HG02885 (cell line): ENCODE results near the gene TLE6.
"Not testable (repeated sequence)": the region's sequence is repeated elsewhere in the genome, so short reads cannot be mapped to it uniquely, and the experiment has no call there.

Experiments used
- ATAC-seq: cut with Tn5 transposase; IDR thresholded peaks from one replicate; pipeline ENCODE4 v1.9.1; 2021; ENCODE audit warnings: mild to moderate bottlenecking; ENCODE audit not compliant: unreplicated experiment, poor library complexity

TLE6 gene

DNA sequence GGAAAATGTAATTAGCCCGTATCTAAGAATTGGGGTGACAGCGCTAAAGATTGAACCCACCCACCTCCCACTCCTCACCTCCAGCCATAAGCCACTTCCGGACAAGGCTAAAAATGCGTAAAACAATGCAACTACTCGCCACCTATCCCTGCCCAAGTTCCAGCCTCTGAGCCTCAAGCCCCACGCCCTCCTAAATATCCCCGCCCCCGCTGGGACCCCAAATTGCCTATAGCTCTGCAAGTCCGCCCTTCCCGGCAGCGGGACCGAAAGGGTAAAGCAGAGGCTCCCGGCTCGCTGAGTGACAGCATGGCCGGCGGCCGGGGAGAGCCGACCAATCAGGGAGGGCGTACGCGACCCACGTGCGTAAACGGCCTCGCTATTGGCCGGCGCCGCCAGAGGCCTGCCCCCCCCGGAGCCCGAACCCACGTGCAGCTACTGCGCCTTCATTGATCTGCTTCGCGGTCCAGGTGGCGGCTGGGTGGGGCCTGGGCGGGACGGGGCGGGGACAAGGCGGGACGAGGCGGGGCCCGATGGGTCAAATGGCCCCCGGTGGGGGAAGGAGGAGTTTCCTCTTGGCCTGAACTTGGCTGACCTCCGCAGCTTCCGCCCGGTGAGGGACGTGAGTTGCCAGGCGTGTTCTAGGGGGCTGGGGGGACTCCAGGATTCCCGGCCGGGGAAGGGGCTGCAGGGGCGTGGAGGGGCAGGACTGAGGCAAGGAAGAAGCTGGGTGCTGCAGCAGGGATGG lies at the start of gene TLE6:
TLE6 (plus strand) TSS at position 564 of the 745 bp plus-strand sequence. CDS start 670 bp downstream, outside the sequence.
- peak; percentile 98 for ATAC-seq

DNA sequence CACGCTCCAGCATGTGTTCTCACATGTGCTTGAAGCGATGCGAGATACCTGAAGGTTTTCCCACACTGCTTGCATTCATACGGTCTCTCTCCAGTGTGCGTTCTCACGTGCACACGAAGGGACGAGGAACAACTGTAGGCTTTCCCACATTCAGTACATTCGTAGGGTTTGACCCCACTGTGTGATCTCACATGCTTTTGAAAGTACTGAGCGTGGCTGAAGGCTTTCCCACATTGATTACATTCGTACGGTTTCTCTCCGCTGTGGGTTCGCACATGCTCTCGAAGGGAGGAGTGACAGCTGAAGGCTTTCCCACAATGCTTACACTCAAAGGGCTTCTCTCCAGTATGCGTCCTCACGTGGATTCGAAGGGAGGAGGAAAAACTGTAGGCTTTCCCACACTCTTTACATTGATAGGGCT lies 43.9 kb upstream of the TLE6 start:
- no peak for ATAC-seq

DNA sequence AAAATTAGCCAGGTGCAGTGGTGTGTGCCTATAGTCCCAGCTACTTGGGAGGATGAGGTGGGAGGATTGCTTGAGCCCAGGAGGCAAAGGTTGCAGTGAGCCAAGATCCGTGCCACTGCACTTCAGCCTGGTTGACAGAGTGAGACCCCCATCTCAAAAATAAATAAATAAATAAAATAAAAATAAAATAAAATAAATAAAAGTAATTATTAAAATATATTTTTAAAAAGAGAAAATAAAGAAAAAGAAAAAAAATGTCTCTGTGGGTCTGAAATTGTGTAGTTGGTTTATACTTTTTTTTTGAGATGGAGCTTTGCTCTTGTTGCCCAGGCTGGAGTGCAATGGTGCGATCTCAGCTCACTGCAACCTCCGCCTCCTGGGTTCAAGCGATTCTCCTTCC lies 41.5 kb upstream of the TLE6 start:
- ATAC-seq = not testable (repeated sequence)

DNA sequence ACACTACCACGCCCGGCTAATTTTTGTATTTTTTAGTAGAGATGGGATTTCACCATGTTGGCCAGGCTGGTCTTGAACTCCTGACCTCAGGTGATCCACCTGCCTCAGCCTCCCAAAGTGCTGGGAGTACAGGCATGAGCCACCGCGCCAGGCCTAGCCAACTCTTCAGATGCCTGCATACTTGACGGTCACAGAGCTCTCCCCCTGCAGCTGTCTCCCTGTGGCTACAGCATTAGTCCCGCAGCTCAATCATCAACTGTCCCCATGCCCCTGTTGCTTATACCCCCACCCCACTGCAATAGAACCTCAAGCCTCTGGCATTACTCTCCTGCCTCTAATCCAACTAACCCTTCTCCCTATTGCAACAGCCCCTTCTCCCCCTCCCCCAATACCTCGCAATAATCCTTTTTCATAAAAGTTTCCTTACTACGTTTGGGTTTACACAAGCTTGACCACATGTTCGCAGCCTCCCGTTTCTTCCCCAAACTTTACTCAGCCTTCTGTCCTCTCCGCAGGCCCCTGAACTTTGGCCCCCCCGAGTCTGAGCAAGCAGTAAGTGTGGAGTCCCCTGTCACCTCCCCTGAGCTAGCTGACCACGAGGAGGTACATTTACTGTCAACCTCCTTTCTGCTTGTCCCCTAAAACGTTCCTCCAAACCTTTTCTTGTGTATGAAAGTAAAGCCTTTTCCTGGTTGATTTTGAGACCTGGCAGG lies 34.3 kb upstream of the TLE6 start:
- ATAC-seq = no peak

DNA sequence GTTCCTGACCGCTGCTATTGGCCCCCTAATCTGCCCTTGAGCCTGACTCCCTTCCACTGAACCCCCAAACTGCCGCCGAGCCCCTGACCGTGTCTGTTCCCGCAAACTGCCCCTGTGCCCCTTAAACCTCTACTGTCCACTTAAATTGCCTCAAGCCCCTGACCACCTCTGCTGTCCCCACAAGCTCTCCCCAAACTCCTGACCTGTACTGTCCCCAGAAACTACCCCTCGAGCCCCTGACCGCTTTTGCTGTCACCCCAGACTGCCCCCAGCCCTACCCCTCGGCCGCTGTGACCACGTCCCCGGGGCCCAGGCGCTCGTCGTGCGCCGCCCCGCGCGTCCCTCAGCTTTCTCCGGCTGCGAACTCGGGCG lies 33.0 kb upstream of the TLE6 start:
- no peak for ATAC-seq

DNA sequence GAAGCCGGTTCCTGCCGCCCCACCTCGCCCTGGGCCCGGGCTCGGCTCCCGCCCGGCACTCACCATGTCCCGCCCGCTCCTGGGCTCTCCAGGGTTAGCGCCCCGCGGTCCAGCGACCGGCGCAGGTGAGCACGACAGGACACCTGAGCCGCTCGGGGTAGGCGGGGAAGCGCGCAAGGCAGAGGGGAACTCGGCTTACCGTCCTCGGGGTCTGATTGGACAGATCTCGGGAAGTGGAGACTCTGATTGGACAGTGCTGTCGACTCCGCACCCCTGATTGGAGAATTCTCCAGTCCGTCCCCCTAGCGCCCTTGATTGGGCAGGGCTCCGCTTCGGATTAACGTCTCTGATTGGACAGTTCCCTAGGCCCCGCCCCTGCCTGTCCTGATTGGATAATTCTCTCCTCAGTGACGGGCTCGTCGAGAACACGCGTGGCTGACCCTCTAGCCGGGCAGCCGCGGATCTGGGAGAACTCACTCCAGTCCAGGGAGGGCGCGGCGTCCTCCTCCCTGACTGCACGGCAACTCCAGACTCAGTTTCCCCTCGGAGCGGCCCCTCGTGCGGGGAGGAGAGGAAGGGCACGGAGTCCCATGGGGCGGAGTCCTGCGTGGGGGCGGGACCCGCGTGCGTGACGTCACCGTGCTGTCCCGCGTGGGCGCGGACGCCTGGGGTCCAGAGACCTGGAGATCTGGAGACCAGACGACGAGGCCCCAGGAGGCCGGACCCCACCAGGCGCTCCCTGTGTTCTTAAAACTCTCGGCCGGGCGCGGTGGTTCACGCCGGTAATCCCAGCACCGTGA lies 32.4 kb upstream of the TLE6 start, which contains the start of gene ZNF77:
ZNF77 (minus strand) TSS at position 197 of the 800 bp plus-strand sequence; CDS start at position 66, 131 bp downstream.
- ATAC-seq = peak; percentile 96

DNA sequence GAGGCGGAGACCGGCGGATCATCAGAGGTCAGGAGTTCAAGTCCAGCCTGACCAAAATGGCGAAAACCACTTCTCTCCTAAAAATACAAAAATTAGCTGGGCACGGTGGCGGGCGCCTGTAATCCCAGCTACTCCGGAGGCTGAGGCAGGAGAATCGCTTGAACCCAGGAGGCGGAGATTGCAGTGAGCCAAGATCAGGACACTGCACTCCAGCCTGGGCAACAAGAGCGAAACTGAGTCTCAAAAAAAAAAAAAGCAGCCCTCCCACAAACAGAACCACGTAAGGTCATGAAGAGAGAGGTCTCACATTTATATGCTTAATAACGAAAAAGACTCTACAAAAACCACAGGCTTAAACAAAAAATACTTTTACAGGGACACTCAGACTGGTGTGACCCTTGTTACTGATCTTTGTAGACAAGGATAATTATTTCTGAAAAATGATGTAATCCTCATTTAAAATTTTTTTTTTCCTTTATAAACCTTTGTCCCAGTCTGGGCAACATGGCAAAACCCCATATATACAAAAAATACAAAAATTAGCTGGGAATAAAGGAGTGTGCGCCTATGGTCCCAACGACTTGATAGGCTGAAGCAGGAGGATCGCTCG lies 31.7 kb upstream of the TLE6 start:
- no peak for ATAC-seq

DNA sequence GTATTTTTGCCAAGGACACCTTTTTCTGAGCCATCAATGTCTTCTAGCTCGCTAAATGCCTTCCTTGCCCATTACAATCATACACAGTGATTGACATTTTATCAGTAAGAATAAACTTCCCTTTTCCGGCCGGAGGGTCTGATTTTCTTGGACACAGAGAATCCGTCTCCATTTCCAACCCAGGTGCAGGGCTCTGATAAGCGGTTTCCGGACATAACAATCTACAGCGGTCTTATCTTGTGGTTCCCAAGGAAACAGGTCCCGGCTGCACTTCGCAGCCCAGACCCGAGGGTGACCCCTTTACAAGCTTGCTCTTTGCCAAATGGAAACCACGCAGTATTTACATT lies 27.5 kb upstream of the TLE6 start:
- peak; percentile 2 for ATAC-seq

DNA sequence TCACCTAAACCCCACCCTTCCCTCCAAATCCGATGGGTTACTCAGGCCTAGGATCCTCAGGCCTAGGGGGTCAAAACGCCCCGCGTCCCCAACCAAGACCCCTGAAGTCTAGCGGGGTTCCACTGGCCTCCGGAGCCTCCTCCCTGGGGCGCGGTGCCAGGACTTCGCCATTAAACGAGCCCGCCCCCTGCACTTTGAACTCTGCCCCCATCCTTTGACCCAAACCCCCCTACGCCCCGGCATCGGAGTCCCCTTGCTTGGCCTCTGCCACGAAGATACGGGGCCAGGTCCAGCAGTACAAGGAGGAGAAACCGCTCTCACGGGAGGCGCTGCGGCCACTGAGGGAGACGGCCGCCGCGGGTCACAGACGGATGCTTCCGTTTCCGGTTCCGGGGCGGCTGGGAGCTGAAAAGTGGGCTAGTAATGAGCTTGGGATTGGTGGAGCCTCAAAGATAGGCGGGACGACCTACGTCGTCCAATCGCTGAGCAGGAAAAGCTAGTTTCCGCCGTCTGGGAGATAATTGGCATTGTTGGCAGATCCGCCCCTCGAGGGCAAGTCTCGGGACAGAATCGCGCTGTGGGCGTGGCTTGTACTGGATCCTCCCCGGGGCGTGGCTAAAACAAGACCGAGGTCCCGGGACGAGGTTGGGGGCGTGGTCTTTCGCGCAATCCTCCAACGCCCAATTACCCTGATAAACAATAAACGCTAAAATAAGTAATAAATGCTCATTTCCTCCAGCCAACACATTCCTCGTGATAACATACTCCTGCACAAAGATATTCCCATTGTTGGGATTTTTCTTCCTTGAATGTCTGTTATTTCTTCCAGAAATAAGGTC lies 26.9 kb upstream of the TLE6 start:
- ATAC-seq = peak; percentile 97

DNA sequence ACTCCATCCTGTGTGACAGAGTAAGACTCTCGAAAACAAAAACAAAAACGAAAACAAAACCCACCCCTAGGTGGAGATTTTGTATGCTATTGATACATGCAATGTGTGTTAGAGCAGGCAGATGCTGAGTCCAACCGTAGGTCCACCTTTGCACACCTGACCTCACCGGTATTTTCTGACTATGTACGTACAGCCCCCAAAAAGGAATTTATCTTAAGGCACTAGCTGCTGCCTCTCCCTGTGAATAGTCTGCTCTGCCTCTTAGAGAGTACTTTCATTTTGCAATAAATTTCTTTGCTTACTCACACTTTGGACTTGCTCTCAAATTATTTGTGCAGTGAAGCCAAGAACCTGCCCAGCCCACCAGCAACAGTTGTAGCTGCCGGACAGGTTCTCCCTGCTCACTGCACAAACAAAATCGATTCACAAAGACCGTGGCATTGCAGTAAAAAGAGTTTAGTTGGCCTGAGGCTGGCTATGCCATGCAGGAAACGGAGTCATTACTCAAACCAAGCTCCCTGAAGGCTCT lies 24.3 kb upstream of the TLE6 start:
- no peak for ATAC-seq

DNA sequence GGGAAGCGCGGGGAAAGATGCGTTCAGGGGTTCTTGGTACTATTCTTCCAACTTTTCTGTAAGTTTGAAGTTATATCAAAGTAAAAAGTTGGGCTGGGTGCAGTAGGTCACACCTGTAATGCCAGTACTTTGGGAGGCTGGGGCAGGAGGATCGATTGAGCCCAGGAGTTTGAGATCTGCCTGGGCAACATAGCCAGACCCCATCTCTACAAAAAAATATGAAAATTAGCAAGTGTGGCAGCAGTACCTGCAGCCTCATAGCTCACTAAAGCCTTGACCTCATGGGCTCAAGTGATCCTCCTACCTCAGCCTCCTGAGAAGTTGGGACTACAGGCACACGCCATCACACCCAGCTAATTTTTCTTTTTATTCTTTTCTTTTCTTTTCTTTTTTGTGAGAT lies 20.2 kb upstream of the TLE6 start:
- no peak for ATAC-seq

DNA sequence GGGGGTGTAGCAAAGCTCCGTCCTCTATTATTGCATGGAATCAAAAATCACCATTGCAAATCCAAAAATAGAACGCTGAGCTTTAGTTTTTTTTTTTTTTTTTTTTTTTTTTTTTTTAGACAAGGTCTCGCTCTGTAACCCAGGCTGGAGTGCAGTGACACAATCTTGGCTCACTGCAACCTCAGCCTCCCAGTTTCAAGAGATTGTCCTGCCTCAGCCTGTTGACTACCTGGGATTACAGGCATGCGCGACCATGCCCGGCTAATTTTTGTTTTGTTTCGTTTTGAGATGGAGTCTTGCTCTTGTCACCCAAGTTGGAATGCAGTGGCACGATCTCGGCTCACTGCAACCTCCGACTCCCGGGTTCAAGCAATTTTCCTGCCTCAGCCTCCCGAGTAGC lies 17.2 kb upstream of the TLE6 start:
- no peak for ATAC-seq

DNA sequence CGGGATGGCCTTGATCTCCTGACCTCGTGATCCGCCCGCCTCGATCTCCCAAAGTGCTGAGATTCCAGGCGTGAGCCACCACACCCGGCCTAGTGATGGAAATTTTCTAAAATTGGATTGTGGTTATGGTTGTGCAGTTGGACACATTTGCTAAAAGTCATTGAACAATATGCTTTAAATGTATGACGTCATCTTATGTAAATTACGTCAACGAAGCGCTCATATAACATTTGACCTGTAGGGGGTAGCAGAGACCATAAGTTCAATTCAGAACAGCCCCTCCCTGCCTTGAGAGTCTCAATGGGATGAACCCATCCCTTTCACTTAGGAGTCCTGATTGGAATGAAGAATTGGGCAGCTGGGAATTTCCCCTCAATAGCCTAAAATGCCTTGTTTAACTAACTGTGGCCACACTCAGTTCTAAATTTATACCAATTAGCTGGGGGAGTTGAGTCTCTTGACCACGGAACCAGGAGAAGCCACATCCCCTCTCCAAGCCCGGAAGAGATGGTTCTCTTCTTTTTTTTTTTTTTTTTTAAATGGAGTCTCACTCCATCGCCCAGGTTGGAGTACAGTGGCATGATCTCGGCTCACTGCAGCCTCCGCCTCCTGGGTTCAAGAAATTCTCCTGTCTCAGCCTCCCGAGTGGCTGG lies 15.2 kb upstream of the TLE6 start:
- ATAC-seq = no peak

DNA sequence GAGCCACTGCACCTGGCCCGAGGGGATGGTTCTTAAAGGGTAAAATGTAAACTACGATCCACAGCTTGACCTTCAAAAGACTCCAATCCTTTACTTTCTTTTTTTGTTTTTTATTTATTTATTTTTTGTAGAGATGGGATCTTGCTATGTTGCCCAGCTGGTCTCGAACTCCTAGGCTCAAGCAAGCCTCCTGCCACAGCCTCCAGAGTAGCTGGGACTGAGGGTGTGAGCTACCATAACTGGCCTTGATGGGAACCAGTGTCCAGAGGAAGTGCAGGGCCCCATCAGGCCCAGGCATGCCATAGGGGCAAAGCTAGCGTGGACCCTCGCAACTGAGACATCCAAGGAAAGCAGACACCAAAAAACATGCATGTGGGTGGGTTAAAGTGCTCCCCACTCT lies 14.2 kb upstream of the TLE6 start:
- no peak for ATAC-seq

DNA sequence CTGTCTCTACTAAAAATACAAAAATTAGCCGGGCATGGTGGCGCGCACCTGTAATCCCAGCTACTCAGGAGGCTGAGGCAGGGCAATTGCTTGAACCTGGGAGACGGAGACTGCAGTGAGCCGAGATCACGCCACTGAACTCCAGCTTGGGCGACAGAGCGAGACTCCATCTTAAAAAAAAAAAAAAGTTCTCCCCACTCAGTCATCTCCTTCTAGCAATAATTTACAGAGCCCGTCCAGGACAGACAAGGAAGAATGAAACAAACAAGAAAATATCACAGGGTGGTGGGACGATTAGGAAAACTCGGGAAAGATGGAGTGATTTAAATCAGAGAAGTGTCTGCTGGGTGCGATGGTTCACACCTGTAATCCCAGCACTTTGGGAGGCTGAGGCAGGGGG lies 13.7 kb upstream of the TLE6 start:
- not testable (repeated sequence) for ATAC-seq

DNA sequence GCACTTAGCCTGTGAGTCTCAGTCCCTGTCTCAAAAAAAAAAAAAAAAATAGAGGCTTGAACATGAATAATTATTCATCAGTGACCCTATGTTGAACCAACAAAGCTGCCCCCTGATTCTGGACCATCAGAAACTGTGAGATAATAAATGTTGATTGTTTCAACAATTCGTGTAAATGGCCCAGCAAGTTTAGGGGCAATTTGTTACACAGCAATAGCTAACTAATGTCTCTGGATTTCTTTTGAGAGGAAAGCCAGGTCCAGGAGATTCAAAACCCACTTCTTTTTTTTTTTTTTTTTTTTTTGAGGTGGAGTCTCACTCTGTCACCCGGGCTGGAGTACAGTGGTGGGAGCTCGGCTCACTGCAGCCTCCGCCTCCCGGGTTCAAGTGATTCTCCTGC lies 12.5 kb upstream of the TLE6 start:
- ATAC-seq = no peak

DNA sequence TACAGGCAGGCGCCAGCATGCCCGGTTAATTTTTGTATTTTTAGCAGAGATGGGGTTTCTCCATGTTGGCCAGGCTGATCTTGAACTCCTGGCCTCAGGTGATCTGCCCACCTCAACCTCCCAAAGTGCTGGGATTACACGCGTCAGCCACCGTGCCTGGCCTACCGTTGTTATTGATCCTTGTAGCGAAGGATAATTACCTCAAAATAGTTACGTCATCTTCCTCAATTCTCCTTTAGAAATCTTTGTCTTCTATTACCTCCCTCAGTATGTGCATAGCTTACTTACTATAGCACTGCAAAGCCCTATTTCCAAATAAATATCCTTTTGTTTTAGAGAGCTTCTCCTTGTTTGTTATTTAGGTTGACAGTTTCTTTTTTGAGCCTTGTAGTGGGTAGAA lies 9.4 kb upstream of the TLE6 start:
- no peak for ATAC-seq

DNA sequence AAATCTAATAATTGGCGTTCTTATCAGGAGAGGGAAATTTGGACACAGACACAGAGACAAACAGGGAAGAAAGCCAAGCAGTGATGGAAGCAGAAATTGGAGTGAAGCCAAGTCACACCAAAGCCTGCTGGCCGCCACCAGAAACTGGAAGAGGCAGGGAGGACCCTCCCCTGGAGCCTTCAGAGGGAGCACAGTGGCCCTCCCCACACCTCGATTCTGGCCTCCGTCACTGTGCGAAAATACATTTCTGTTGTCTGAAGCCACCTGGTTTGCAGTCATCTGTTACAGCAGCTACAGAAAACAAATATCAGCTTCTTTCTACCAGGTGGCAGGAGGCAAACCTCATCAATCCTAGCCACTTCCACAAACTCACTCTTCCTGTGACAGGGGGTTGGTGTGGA lies 8.3 kb upstream of the TLE6 start:
- ATAC-seq = no peak

DNA sequence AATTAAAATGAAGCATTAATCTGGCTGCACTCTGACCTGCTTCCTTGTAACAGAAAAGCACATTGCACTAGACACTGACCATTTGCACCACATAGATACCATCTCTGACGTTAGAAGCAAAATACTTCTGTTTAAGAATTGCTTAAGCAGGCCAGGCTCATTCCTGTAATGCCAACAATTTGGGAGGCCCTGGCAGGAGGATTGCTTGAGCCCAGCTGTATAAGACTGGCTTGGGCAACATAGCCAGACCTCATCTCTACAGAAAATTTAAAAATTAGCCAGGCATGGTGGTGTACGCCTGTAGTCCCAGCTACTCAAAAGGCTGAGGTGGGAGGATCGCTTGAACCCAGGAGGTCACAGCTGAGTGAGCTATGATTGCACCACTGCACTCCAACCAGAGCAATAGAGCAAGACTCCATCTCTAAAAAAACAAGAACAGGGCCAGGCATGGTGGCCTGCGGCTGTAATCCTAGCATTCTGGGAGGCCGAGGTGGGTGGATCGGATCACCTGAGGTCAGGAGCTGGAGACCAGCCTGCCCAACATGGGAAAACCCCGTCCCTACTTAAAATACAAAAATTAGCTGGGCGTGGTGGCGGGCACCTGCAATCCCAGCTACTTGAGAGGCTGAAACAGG lies 7.0 kb upstream of the TLE6 start:
- no peak for ATAC-seq
